Body of pancreas (tissue), 4 donors: ENCODE measurements around the gene SLC13A3. TPM values are rescaled to one million over a fixed set of nuclear protein-coding genes. Genes with fewer than 3 reads are reported as not detected.

ENCODE experiments used
- ATAC-seq: fragments of 150-250 bp; one replicate; pipeline ENCODE4 v1.9.1; 2016
- DNase-seq, 4 donors: peaks; one replicate each; pipeline ENCODE4 v3.0.0-alpha.2; 2019
- H3K27ac ChIP-seq, 4 donors: fragments of 200-600 bp; sonication (generic); 1 replicate in 3 of 4; 2 replicates in 1 of 4; pipeline versions ENCODE4 v1.5.1 to v1.6.1; 2016 to 2019; ENCODE audit warnings: mild to moderate bottlenecking in 1 of 4, mixed read lengths in 1 of 4, moderate library complexity in 1 of 4
- H3K27me3 ChIP-seq, 2 donors: fragments of 200-600 bp; sonication (generic); one replicate each; pipeline ENCODE4 v1.6.0; 2016; ENCODE audit warnings: mild to moderate bottlenecking in 1 of 2
- H3K36me3 ChIP-seq, 2 donors: fragments of 200-600 bp; sonication (generic); replicated peaks in 1 of 2; 2 replicates each; pipeline ENCODE4 v1.5.1; 2016; ENCODE audit warnings: low read depth in 2 of 2; ENCODE audit not compliant: insufficient read depth in 1 of 2
- H3K4me1 ChIP-seq: fragments of 200-600 bp; sonication (generic); one replicate; pipeline ENCODE4 v1.6.0; 2016
- H3K4me3 ChIP-seq, 2 donors: fragments of 200-600 bp; sonication (generic); 1 replicate in 1 of 2; 2 replicates in 1 of 2; pipeline ENCODE4 v1.5.1; 2016 to 2019
- H3K9me3 ChIP-seq, 3 donors: fragments of 200-600 bp; sonication (generic); 1 replicate in 2 of 3; 2 replicates in 1 of 3; pipeline ENCODE4 v1.5.1; 2016
- POLR2A ChIP-seq, 3 donors: fragments of 450-650 bp; IDR thresholded peaks; one replicate each; pipeline ENCODE4 v1.6.1; 2016; ENCODE audit warnings: antibody characterized with exemption in 3 of 3, mild to moderate bottlenecking in 2 of 3
- WGBS, 2 donors: methylation state at CpG; one replicate each; pipeline ENCODE4 v1.1.5; 2017; 5-methylcytosine and 5-hydroxymethylcytosine counted together
- intact Hi-C: fragments of 100-400 bp; cut with DNase I; formaldehyde crosslinking; loops from one replicate; pipeline ENCODE4 v1.15.1; 2023
- total RNA-seq, 2 donors: library from RNA; depleted of rRNA; stranded (reverse); fragments of >200 nt; gene quantifications; one replicate each; pipeline ENCODE4 v1.1.0, GENCODE V29; 2016
- TF ChIP-seq, protein P1 (sequence below), 7 experiments: fragments of 450-650 bp in 4 of 7; fragments of 200-600 bp in 3 of 7; sonication (generic) in 3 of 7; IDR thresholded peaks; one replicate each; pipeline ENCODE4 v1.5.1; 2016 to 2019; ENCODE audit warnings: antibody characterized with exemption in 7 of 7

Gene SLC13A3
- total RNA-seq, 2 donors from 2014 or later, result 3.4 to 6.3 TPM

DNA sequence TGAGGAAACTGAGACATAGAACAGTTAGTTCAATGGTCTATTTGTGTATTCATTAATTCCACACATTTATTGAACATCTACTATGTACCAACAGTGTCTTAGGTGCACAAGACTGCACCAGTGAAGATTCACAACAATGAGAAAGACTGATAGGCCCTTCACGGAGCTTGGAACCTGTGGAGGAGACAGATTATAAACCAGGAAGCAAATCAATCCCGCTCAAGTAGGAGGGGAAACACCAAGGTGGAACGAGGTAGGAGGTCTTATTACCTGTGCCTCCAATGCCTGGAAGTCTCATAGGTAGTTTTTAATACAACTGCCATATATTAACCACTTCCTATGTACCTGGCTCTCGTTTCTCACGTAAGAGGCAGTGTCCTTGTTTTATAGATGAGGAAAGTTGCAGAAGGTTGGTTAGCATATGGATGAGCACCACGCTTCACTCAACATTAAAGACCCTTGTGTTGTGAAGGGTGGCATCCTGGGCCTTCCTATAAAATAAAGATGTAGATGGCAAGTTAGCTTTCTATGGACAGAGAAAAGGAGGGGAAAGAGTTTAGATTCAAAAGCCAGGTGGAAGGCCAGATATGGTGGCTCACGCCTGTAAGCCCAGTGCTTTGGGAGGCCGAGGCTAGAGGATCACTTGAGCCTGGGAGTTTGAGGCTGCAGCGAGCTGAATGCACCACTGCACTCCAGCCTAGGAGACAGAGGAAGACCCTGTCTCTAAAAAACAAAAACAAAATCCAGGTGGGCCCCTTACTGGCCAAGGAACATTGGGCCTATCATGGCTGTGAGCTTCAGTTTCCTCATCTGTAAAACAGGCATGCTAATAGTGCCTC is 45.1 kb downstream of the SLC13A3 start:
- H3K27ac ChIP-seq, result no peak overlapping the region
- H3K36me3 ChIP-seq, result no peaks in the 10 kb centered on the region
- TF ChIP-seq, protein P1, sequence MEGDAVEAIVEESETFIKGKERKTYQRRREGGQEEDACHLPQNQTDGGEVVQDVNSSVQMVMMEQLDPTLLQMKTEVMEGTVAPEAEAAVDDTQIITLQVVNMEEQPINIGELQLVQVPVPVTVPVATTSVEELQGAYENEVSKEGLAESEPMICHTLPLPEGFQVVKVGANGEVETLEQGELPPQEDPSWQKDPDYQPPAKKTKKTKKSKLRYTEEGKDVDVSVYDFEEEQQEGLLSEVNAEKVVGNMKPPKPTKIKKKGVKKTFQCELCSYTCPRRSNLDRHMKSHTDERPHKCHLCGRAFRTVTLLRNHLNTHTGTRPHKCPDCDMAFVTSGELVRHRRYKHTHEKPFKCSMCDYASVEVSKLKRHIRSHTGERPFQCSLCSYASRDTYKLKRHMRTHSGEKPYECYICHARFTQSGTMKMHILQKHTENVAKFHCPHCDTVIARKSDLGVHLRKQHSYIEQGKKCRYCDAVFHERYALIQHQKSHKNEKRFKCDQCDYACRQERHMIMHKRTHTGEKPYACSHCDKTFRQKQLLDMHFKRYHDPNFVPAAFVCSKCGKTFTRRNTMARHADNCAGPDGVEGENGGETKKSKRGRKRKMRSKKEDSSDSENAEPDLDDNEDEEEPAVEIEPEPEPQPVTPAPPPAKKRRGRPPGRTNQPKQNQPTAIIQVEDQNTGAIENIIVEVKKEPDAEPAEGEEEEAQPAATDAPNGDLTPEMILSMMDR (IDR thresholded peaks at IDR 0.05), result no peak
- TF ChIP-seq POLR2A (IDR thresholded peaks at IDR 0.05), result no peak
- intact Hi-C loops, result no loop called here
- no peaks in the 10 kb centered on the region for H3K4me1 ChIP-seq
- no peaks in the 10 kb centered on the region for H3K9me3 ChIP-seq
- DNase-seq, result no peak
- WGBS, 2 donors, result 86 to 90% methylated on average over 9 of the region's 9 CpGs
- H3K27me3 ChIP-seq, result no peaks in the 10 kb centered on the region
- H3K4me3 ChIP-seq, result no peak overlapping the region
- no peak for ATAC-seq

DNA sequence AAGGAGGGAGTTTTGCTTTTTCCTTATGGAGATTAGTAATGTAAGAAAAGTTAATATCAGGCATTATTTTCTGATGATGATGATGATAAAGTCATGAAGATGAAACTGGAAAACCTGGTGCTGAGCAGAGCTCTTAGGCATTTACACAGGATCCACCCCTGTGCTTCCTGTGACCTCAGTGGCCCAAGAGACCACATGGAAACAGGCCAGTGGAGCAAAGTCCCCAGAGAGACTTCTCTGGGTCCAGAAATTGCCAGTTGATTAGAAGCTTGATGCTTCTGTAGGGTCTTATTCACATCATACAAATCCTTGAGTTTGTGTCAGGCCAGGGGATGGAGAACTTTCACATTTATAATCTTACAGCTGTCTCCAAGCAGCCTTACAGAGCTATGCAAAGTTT is 46.1 kb downstream of the SLC13A3 start:
- H3K27ac ChIP-seq, result no peak overlapping the region
- ATAC-seq, result no peak

DNA sequence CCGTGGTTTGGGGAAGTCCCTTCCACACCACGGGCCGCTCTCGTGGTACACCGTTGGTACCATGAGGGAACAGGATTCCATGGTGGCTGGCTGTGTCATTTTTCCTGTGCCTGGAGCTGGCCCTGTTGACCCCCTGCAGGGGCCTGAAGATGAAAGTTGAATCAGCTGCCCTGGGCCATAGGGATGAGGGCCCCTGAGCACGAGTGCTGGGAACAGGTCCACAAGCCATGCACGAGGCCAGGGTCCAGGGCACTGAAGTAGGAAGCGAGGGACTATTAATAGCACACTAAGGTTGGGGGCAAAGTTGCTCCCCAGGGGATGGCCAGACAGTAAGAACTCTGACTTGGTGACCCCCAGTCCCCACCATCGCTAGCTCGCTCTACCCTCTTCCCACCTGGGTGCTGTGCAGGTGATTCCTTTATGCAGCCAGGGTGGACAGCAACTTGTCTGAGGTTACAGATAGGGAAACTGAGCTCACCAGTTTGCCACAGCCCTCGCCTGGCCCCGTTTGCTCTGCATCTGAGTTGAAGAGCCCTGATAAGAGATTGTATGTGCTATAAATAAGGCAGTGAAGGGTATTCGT is 46.6 kb downstream of the SLC13A3 start:
- Histone ChIP-seq H3K27ac (no peak overlapping the region), H3K36me3 (no peaks in the 10 kb centered on the region), H3K9me3 (no peaks in the 10 kb centered on the region), H3K27me3 (no peaks in the 10 kb centered on the region), H3K4me3 (no peak overlapping the region), H3K4me1 (no peaks in the 10 kb centered on the region)
- intact Hi-C loops, result no loop called here
- no peak for TF ChIP-seq POLR2A (IDR thresholded peaks at IDR 0.05)
- TF ChIP-seq, protein P1 (IDR thresholded peaks at IDR 0.05), result no peak
- 81 to 91% methylated on average over 12 to 13 of the region's 13 CpGs for WGBS, 2 donors
- DNase-seq, result no peak
- ATAC-seq, result no peak

More for the DNA sequence above, 46.1 kb downstream of the SLC13A3 start:
- intact Hi-C loops, result no loop called here
- no peaks in the 10 kb centered on the region for H3K27me3 ChIP-seq
- TF ChIP-seq, protein P1 (IDR thresholded peaks at IDR 0.05), result no peak
- TF ChIP-seq POLR2A (IDR thresholded peaks at IDR 0.05), result no peak
- no peaks in the 10 kb centered on the region for H3K9me3 ChIP-seq
- H3K4me3 ChIP-seq, result no peak overlapping the region
- no peak for DNase-seq
- H3K36me3 ChIP-seq, result no peaks in the 10 kb centered on the region
- H3K4me1 ChIP-seq, result no peaks in the 10 kb centered on the region

DNA sequence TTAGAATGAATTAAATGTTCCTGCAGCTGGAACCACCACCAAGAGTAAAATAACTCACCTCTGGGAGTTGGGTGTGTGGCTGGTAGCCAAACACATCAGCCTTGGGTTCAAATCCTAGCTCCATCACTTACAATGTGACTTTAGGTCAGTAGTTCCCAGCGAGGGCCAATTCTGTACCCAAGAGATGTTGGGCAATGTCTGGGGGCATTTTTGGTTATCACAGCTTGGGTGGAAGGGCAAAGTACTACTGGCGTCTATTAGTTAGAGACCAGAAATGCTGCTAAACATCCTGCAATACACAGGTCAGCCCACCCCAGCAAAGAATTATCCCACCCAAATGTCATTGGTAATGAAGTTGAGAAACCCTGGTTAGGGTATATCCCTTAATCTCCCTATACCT is 48.8 kb downstream of the SLC13A3 start:
- ATAC-seq (no peak), DNase-seq (no peak)
- no peaks in the 10 kb centered on the region for H3K4me1 ChIP-seq
- intact Hi-C loops, result no loop called here
- no peak overlapping the region for H3K4me3 ChIP-seq
- no peaks in the 10 kb centered on the region for H3K27me3 ChIP-seq
- no peaks in the 10 kb centered on the region for H3K9me3 ChIP-seq
- TF ChIP-seq POLR2A (IDR thresholded peaks at IDR 0.05), result no peak
- TF ChIP-seq, protein P1 (IDR thresholded peaks at IDR 0.05), result no peak
- no peaks in the 10 kb centered on the region for H3K36me3 ChIP-seq
- 88 to 94% methylated on average over 2 of the region's 2 CpGs for WGBS, 2 donors
- H3K27ac ChIP-seq, result no peak overlapping the region
